ENCODE data around the gene CARD8.
A peak's percentile ranks its signal among the peaks of the same experiment; 100 is the strongest.

CARD8 gene

DNA sequence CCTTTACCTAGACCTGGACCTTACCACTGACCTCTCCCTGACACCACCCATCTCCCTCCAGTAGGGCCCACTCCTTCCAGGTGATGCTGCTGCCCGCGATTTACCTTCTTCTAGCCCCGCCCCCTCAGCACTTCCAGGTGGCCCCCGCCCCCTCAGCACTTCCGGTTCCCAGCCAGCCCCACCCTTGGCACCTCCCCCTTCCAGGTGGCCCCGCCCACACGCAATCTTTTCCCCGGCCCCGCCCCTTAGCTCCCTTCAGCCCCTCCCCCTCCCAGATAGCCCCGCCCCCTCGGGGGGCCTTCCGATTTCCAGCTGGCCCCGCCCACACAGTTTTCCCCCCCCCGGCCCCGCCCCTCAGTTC, 86.2 kb downstream of the CARD8 start:
- peak; percentile 93 for DNase-seq

GRCh38 chr19:48168689-48169088, 87.0 kb downstream of the CARD8 start:
- no peak for DNase-seq

DNA sequence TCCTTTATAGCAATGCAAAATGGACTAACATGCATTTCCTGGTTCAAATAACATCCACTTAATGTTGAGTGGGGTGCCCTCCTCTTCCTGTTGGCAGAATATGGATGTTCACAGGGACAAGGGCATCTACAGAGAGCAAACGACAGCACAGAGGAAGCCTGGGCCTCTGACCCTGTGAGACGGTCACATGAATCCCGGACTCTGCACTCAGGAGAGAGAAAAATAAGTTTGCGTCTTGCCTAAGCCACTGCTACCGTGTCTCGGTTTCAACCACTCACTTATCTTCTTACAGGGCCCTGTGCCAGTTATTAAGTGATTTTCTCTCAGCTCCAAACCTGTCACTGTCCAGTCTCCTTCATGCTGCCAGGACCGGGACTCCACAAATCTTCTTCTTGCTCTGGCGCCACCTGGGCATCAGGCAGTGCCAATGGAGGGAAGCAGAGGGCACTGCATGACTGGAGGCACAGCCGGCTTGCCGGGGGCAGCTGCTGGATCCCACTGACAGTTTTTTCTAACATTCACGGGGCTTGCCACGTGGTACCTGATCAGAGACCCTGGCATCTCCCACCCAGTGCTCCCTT, 97.4 kb downstream of the CARD8 start:
- DNase-seq: no peak

Measured in activated CD4-positive, alpha-beta T cell treated with anti-CD3 and anti-CD28 coated beads, Interleukin-2, Interleukin-6, amounts not matched to agents 100 ng/mL and 50 ng/mL, durations not matched to agents 16 hours and 8 hours (primary cell).